ENCODE data around the gene AMZ2. TPM values are rescaled to one million over a fixed set of nuclear protein-coding genes. Genes with fewer than 3 reads are reported as not detected.
A peak's percentile ranks its signal among the peaks of the same experiment; 100 is the strongest.
"Not testable (repeated sequence)": the region's sequence is repeated elsewhere in the genome, so short reads cannot be mapped to it uniquely, and the experiment has no call there.

AMZ2 gene
- total RNA-seq, 2 donors from 2014 or later: 31.5 to 44.1 TPM

GRCh38 chr17:68255731-68256538, 8.1 kb downstream of the AMZ2 start:
- Histone ChIP-seq H3K27ac (no peak overlapping the region), H3K4me1 (no peaks in the 10 kb centered on the region), H3K4me3 (no peak overlapping the region), H3K27me3 (no peaks in the 10 kb centered on the region), H3K36me3 (no peaks in the 10 kb centered on the region), H3K9ac (ENCODE audit: low read depth in 2 of 2, low read length in 2 of 2) (no peak overlapping the region), H3K9me3 (no peaks in the 10 kb centered on the region)
- no peak for TF ChIP-seq CTCF (IDR thresholded peaks at IDR 0.05)
- DNase-seq: no peak
- intact Hi-C loops (cut with DNase I): no loop called here

GRCh38 chr17:68256701-68257100, 8.9 kb downstream of the AMZ2 start:
- H3K9me3 ChIP-seq; H3K27me3 ChIP-seq; H3K4me1 ChIP-seq; H3K36me3 ChIP-seq; H3K9ac ChIP-seq (ENCODE audit: low read depth in 2 of 2, low read length in 2 of 2); H3K4me3 ChIP-seq; intact Hi-C loops (cut with DNase I); H3K27ac ChIP-seq; DNase-seq: not testable (repeated sequence)

DNA sequence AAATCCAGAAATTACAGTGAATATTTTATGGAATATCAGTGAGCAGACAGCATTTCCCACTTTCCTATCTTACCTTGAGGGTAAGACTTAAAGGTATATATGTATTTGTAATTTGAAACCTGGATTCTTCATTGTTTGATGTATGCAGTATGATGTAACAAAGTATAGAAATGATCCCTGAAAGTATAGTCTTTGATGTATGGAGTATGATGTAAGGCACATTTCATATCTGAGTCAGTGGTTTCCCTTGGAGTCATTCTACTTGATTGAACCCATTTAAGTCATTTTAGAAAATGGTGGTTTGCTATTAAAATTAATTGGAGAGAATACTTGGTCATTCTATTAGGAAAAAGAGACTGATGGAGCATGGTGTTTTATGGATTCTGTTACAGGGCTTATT, 10.1 kb downstream of the AMZ2 start:
- H3K27me3 ChIP-seq: no peaks in the 10 kb centered on the region
- TF ChIP-seq CTCF (IDR thresholded peaks at IDR 0.05): no peak
- DNase-seq: no peak
- H3K9me3 ChIP-seq: no peaks in the 10 kb centered on the region
- no peak overlapping the region for H3K27ac ChIP-seq
- intact Hi-C loops (cut with DNase I): no loop called here
- H3K4me1 ChIP-seq: no peaks in the 10 kb centered on the region
- no peaks in the 10 kb centered on the region for H3K36me3 ChIP-seq
- no peak overlapping the region for H3K9ac ChIP-seq (ENCODE audit: low read depth in 2 of 2, low read length in 2 of 2)
- H3K4me3 ChIP-seq: no peak overlapping the region

GRCh38 chr17:68258890-68259647, 11.2 kb downstream of the AMZ2 start:
- H3K36me3 ChIP-seq; H3K27me3 ChIP-seq; H3K9ac ChIP-seq (ENCODE audit: low read depth in 2 of 2, low read length in 2 of 2); DNase-seq; intact Hi-C loops (cut with DNase I); H3K4me3 ChIP-seq; H3K9me3 ChIP-seq; H3K4me1 ChIP-seq: not testable (repeated sequence)
- peak overlapping the region; percentile 32 for H3K27ac ChIP-seq

- H3K4me3 ChIP-seq; H3K9me3 ChIP-seq; H3K27me3 ChIP-seq; H3K36me3 ChIP-seq; H3K4me1 ChIP-seq; DNase-seq; H3K9ac ChIP-seq (ENCODE audit: low read depth in 2 of 2, low read length in 2 of 2); intact Hi-C loops (cut with DNase I): not testable (repeated sequence)
- peak overlapping the region; percentile 32 for H3K27ac ChIP-seq
Measured at GRCh38 chr17:68259648-68259951, 11.8 kb downstream of the AMZ2 start.

DNA sequence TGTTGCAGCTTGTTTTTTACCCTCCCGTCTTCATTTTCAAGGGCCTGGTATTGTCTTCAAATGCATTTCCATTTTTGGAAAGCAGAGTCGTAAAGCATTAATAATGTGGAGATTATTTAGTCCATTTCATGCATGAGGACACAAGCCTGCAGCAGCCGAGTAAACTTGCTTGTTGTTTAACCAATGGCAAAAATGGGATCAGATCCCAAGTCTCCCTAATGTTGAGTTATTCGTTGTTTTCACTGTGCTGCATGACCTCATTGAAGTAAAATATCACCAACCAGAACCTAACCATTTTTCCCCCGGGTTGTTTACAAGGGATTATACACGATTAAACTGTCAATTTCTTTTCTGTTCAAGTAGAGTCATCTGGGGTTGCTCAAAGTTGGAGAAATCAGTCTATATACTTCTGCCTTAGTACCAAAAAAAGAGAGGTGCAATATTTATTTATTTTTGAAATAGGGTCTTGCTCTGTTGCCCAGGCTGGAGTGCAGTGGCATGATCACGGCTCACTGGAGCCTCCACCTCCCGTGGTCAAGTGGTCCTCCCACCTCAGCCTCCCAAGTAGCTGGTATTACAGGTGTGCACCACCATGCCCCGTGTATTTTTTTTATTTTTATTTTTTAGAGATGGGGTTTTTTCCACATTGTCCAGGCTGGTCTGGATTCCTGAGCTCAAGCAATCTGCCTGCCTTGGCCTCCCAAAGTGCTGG, 12.4 kb downstream of the AMZ2 start:
- TF ChIP-seq CTCF (IDR thresholded peaks at IDR 0.05): no peak
- DNase-seq: no peak
- no peaks in the 10 kb centered on the region for H3K36me3 ChIP-seq
- intact Hi-C loops (cut with DNase I): loop anchor here (5.0 to 10.0 kb wide), 2 partner anchors 175 to 202 kb away; no protein-coding TSS in a partner anchor
- H3K27ac ChIP-seq: no peak overlapping the region
- H3K4me1 ChIP-seq: no peaks in the 10 kb centered on the region
- no peaks in the 10 kb centered on the region for H3K9me3 ChIP-seq
- H3K9ac ChIP-seq (ENCODE audit: low read depth in 2 of 2, low read length in 2 of 2): no peak overlapping the region
- H3K4me3 ChIP-seq: no peak overlapping the region
- no peaks in the 10 kb centered on the region for H3K27me3 ChIP-seq

DNA sequence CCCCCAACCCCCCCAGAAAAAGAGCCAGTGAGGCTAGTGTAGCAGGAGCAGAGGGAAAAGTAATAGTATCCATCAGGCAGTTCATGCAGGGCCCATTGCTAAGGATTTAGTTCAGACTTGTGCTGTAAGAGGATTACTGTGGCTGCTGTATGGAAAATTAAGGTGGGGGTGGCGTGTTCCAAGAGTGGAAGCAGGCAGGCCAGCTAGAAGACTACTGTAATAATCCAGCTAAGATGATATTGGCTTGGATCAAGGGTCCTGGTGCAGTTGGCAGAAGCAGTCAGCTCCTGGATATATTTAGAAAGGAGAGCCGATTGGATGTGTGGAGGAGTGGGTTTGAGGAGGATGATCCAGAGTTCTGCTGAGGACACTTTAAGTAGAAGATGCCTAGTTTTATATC, 14.6 kb downstream of the AMZ2 start:
- H3K27me3 ChIP-seq; H3K4me1 ChIP-seq; H3K4me3 ChIP-seq; H3K27ac ChIP-seq; H3K9me3 ChIP-seq; H3K9ac ChIP-seq (ENCODE audit: low read depth in 2 of 2, low read length in 2 of 2); DNase-seq; H3K36me3 ChIP-seq: not testable (repeated sequence)
- intact Hi-C loops (cut with DNase I): loop anchor here (5.0 to 10.0 kb wide), 2 partner anchors 172 to 200 kb away; no protein-coding TSS in a partner anchor

Measured in colonic mucosa (tissue), 4 donors.